HepG2 (cell line): ENCODE data around the gene SPAG6. TPM values are rescaled to one million over a fixed set of nuclear protein-coding genes. Genes with fewer than 3 reads are reported as not detected.

Experiments used
- ARNT ChIP-seq: fragments of 450-650 bp; IDR thresholded peaks from 2 replicates; pipeline ENCODE4 v1.6.1; 2017
- EHMT2 ChIP-seq: fragments of 200-600 bp; sonication (generic); IDR thresholded peaks from 2 replicates; pipeline ENCODE4 v1.7.0; 2017; ENCODE audit warnings: antibody characterized with exemption, low read depth, low read length, borderline replicate concordance
- IKZF1 ChIP-seq: fragments of 450-650 bp; IDR thresholded peaks from 2 replicates; pipeline ENCODE4 v1.7.1; 2016
- MIER3 ChIP-seq: IDR thresholded peaks from 2 replicates; pipeline ENCODE4 v1.6.1; 2016; ENCODE audit warnings: missing compliant biosample characterization, borderline replicate concordance
- NFIB ChIP-seq: sonication (generic); formaldehyde crosslinking; IDR thresholded peaks from 2 replicates; pipeline ENCODE4 v1.9.0; 2021; ENCODE audit warnings: missing genetic modification reagents, mild to moderate bottlenecking, borderline replicate concordance
- PTBP1 ChIP-seq: fragments of 200-400 bp; formaldehyde crosslinking; IDR thresholded peaks from 2 replicates; pipeline ENCODE4 v1.6.1; 2018; ENCODE audit warnings: low read length, low read depth; ENCODE audit not compliant: poor library complexity, severe bottlenecking
- ZFP36 ChIP-seq: fragments of 150-350 bp; IDR thresholded peaks from 2 replicates; pipeline ENCODE4 v1.6.1; 2018; ENCODE audit warnings: borderline replicate concordance, low read length, low read depth; ENCODE audit not compliant: partially characterized antibody
- ZFP37 ChIP-seq: sonication (generic); formaldehyde crosslinking; IDR thresholded peaks from 2 replicates; pipeline ENCODE4 v1.4.0; 2020; ENCODE audit warnings: missing genetic modification reagents, borderline replicate concordance
- ZNF317 ChIP-seq: sonication (generic); formaldehyde crosslinking; IDR thresholded peaks from 2 replicates; pipeline ENCODE4 v1.5.0; 2020; ENCODE audit warnings: mild to moderate bottlenecking, missing genetic modification reagents
- ZNF329 ChIP-seq: sonication (generic); formaldehyde crosslinking; IDR thresholded peaks from 2 replicates; pipeline ENCODE4 v1.9.0; 2021; ENCODE audit warnings: low read depth, mild to moderate bottlenecking, missing genetic modification reagents
- ZNF557 ChIP-seq: sonication (generic); formaldehyde crosslinking; IDR thresholded peaks from 2 replicates; pipeline ENCODE4 v1.4.0; 2020; ENCODE audit warnings: missing genetic modification reagents
- ZNF782 ChIP-seq: sonication (generic); formaldehyde crosslinking; IDR thresholded peaks from 2 replicates; pipeline ENCODE4 v1.4.0; 2020; ENCODE audit warnings: missing genetic modification reagents, mild to moderate bottlenecking, borderline replicate concordance
- ZNF788 ChIP-seq: sonication (generic); formaldehyde crosslinking; IDR thresholded peaks from 2 replicates; pipeline ENCODE4 v1.5.0; 2020; ENCODE audit warnings: mild to moderate bottlenecking, missing genetic modification reagents, borderline replicate concordance
- polyA plus RNA-seq, 8 experiments: library from polyadenylated mRNA; depleted of rRNA in 3 of 8; stranded (reverse) in 7 of 8; unstranded in 1 of 8; fragments of >200 nt; fragmentation: Illumina TruSeq in 4 of 8; extraction: Trizol in 4 of 8; gene quantifications; 2 replicates each; pipeline versions ENCODE4 v1.2.1 to v1.2.3, GENCODE V29; 2011 to 2016; ENCODE audit warnings: low read depth in 4 of 8, missing spikeins in 1 of 8, mixed read lengths in 1 of 8; ENCODE audit not compliant: insufficient read depth in 1 of 8
- total RNA-seq, 5 experiments: library from RNA; depleted of rRNA; stranded (reverse); fragments of >200 nt; fragmentation: Illumina TruSeq; extraction: Trizol; gene quantifications; 2 replicates each; pipeline ENCODE4 v1.2.3, GENCODE V29; 2016; ENCODE audit warnings: low read depth in 1 of 5
- TF ChIP-seq, protein P1 (sequence below), 2 experiments: sonication (generic) in 1 of 2; formaldehyde crosslinking in 1 of 2; IDR thresholded peaks; 2 replicates each; pipeline versions ENCODE4 v1.4.0 to v1.6.1; 2016 to 2020; ENCODE audit warnings: borderline replicate concordance in 1 of 2, low read depth in 1 of 2, mild to moderate bottlenecking in 1 of 2, missing genetic modification reagents in 1 of 2
- TF ChIP-seq, protein P2 (sequence below): IDR thresholded peaks from 2 replicates; pipeline ENCODE4 v1.6.1; 2016
- TF ChIP-seq, protein P3 (sequence below): IDR thresholded peaks from 2 replicates; pipeline ENCODE4 v1.6.1; 2012; ENCODE audit warnings: low read depth, low read length, improper control_type of control experiment
- TF ChIP-seq, protein P4 (sequence below): sonication (generic); formaldehyde crosslinking; IDR thresholded peaks from 2 replicates; pipeline ENCODE4 v1.9.0; 2021; ENCODE audit warnings: missing genetic modification reagents, borderline replicate concordance
- TF ChIP-seq, protein P5 (sequence below): sonication (generic); formaldehyde crosslinking; IDR thresholded peaks from 2 replicates; pipeline ENCODE4 v1.8.1; 2023; ENCODE audit warnings: mild to moderate bottlenecking, missing genetic modification reagents, borderline replicate concordance

Gene SPAG6
- total and polyA plus RNA-seq, 2 of the 13 experiments (the other 11 are each of a cell fraction or from before 2014, with no cell fraction given): not detected

DNA sequence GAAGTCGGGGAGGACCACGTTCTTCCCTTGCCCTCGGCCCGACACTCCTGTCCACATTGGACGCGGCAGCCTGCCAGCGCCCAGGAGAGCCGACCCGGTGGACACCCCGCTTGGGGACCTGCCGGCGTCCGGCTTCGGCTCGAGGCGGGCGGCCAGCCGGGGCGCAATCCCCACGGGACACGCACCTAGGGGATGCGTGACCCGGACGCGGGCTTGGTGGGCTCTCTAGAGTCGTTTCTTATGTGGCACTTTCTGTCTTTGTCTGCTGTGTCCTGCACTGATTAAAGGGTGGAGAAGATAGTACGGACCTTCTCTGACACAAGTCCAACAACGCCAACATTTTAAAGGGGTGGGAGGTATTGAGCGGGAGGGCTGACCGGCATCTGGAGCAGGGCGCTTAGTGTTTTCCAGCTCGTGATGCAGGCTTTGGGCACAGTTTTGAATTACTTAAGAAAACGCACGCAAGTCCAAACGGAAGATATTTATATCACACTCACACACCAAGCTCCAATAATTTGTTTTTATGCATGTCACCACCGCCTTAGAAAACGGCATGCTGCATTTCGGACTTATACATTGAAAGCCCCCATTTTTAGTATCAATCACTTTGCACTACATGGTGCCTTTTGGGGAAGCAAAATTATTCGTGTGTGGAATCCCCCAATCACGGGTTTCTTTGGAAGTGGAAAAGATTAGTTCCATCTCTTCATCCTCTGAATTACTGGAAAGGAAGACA, 3.9 kb upstream of the SPAG6 start (continued):
- TF ChIP-seq, protein P1, sequence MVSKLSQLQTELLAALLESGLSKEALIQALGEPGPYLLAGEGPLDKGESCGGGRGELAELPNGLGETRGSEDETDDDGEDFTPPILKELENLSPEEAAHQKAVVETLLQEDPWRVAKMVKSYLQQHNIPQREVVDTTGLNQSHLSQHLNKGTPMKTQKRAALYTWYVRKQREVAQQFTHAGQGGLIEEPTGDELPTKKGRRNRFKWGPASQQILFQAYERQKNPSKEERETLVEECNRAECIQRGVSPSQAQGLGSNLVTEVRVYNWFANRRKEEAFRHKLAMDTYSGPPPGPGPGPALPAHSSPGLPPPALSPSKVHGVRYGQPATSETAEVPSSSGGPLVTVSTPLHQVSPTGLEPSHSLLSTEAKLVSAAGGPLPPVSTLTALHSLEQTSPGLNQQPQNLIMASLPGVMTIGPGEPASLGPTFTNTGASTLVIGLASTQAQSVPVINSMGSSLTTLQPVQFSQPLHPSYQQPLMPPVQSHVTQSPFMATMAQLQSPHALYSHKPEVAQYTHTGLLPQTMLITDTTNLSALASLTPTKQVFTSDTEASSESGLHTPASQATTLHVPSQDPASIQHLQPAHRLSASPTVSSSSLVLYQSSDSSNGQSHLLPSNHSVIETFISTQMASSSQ (IDR thresholded peaks at IDR 0.05; ENCODE audit: low read depth): no peak
- TF ChIP-seq, protein P1 (CRISPR knock-in tag; IDR thresholded peaks at IDR 0.05; ENCODE audit: borderline replicate concordance): 0 out of 2 replicates have a peak, but pooled peaks have one; percentile 31
- TF ChIP-seq ARNT (no peak), ZNF329 (no peak), MIER3 (CRISPR knock-in tag) (no peak), PTBP1 (no peak), ZNF317 (CRISPR knock-in tag) (no peak), NFIB (CRISPR knock-in tag) (no peak), ZFP37 (CRISPR knock-in tag) (no peak), ZNF788 (CRISPR knock-in tag) (no peak), EHMT2 (no peak), ZNF557 (CRISPR knock-in tag) (no peak), ZFP36 (no peak), IKZF1 (no peak), ZNF782 (CRISPR knock-in tag) (0 out of 2 replicates have a peak, but pooled peaks have one; percentile 26)
- TF ChIP-seq, protein P2, sequence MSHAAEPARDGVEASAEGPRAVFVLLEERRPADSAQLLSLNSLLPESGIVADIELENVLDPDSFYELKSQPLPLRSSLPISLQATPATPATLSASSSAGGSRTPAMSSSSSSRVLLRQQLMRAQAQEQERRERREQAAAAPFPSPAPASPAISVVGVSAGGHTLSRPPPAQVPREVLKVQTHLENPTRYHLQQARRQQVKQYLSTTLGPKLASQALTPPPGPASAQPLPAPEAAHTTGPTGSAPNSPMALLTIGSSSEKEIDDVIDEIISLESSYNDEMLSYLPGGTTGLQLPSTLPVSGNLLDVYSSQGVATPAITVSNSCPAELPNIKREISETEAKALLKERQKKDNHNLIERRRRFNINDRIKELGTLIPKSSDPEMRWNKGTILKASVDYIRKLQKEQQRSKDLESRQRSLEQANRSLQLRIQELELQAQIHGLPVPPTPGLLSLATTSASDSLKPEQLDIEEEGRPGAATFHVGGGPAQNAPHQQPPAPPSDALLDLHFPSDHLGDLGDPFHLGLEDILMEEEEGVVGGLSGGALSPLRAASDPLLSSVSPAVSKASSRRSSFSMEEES: no peak
- TF ChIP-seq, protein P3, sequence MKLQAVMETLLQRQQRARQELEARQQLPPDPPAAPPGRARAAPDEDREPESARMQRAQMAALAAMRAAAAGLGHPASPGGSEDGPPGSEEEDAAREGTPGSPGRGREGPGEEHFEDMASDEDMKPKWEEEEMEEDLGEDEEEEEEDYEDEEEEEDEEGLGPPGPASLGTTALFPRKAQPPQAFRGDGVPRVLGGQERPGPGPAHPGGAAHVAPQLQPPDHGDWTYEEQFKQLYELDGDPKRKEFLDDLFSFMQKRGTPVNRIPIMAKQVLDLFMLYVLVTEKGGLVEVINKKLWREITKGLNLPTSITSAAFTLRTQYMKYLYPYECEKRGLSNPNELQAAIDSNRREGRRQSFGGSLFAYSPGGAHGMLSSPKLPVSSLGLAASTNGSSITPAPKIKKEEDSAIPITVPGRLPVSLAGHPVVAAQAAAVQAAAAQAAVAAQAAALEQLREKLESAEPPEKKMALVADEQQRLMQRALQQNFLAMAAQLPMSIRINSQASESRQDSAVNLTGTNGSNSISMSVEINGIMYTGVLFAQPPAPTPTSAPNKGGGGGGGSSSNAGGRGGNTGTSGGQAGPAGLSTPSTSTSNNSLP: no peak
- TF ChIP-seq, protein P4, sequence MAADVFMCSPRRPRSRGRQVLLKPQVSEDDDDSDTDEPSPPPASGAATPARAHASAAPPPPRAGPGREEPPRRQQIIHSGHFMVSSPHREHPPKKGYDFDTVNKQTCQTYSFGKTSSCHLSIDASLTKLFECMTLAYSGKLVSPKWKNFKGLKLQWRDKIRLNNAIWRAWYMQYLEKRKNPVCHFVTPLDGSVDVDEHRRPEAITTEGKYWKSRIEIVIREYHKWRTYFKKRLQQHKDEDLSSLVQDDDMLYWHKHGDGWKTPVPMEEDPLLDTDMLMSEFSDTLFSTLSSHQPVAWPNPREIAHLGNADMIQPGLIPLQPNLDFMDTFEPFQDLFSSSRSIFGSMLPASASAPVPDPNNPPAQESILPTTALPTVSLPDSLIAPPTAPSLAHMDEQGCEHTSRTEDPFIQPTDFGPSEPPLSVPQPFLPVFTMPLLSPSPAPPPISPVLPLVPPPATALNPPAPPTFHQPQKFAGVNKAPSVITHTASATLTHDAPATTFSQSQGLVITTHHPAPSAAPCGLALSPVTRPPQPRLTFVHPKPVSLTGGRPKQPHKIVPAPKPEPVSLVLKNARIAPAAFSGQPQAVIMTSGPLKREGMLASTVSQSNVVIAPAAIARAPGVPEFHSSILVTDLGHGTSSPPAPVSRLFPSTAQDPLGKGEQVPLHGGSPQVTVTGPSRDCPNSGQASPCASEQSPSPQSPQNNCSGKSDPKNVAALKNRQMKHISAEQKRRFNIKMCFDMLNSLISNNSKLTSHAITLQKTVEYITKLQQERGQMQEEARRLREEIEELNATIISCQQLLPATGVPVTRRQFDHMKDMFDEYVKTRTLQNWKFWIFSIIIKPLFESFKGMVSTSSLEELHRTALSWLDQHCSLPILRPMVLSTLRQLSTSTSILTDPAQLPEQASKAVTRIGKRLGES: no peak
- TF ChIP-seq, protein P5, sequence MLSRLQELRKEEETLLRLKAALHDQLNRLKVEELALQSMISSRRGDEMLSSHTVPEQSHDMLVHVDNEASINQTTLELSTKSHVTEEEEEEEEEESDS (CRISPR knock-in tag): no peak
